SK-N-SH treated with all-trans-retinoic acid at 6 μM for 48 hours (cell line): ENCODE results near the gene F7.
"Not testable (repeated sequence)": the region's sequence is repeated elsewhere in the genome, so short reads cannot be mapped to it uniquely, and the experiment has no call there.

Experiments
- ATAC-seq: fragments of 200-7000 bp; cut with Tn5 transposase; 3 replicates; pipeline ENCODE4 v1.9.1; 2020; ENCODE audit warnings: mild to moderate bottlenecking, moderate library complexity
- ARNTL ChIP-seq: fragments of 450-650 bp; formaldehyde crosslinking; IDR thresholded peaks from 2 replicates; pipeline ENCODE4 v1.5.0; 2020; ENCODE audit warnings: low read depth, mild to moderate bottlenecking, moderate library complexity, borderline replicate concordance
- CSDC2 ChIP-seq: fragments of 250-450 bp; sonication (Bioruptor Pico); IDR thresholded peaks from 2 replicates; pipeline ENCODE4 v1.5.0; 2020; ENCODE audit warnings: mild to moderate bottlenecking, moderate library complexity
- ESRRG ChIP-seq: fragments of 250-450 bp; sonication (Bioruptor Pico); IDR thresholded peaks from 2 replicates; pipeline ENCODE4 v1.6.1; 2021; ENCODE audit warnings: mild to moderate bottlenecking
- GLIS3 ChIP-seq: fragments of 250-450 bp; sonication (Bioruptor Pico); IDR thresholded peaks from 2 replicates; pipeline ENCODE4 v1.5.0; 2020; ENCODE audit warnings: mild to moderate bottlenecking, moderate library complexity
- ISL1 ChIP-seq: fragments of 250-450 bp; sonication (Bioruptor Pico); IDR thresholded peaks from 2 replicates; pipeline ENCODE4 v2.1.2; 2022; ENCODE audit warnings: mild to moderate bottlenecking, moderate library complexity
- OSR1 ChIP-seq: fragments of 250-450 bp; sonication (Bioruptor Pico); IDR thresholded peaks from 2 replicates; pipeline ENCODE4 v1.8.0; 2022; ENCODE audit warnings: moderate library complexity, mild to moderate bottlenecking, inconsistent platforms
- PPARA ChIP-seq: fragments of 250-450 bp; sonication (Bioruptor Pico); IDR thresholded peaks from 2 replicates; pipeline ENCODE4 v1.5.0; 2020; ENCODE audit warnings: mild to moderate bottlenecking, borderline replicate concordance
- RARB ChIP-seq: fragments of 250-450 bp; sonication (Bioruptor Pico); IDR thresholded peaks from 2 replicates; pipeline ENCODE4 v1.8.0; 2021; ENCODE audit warnings: mild to moderate bottlenecking, moderate library complexity
- SNAI2 ChIP-seq: fragments of 250-450 bp; sonication (Bioruptor Pico); IDR thresholded peaks from 2 replicates; pipeline ENCODE4 v1.5.0; 2020; ENCODE audit warnings: mild to moderate bottlenecking, moderate library complexity
- TCF4 ChIP-seq: fragments of 250-450 bp; sonication (Bioruptor Pico); IDR thresholded peaks from 2 replicates; pipeline ENCODE4 v1.8.0; 2021; ENCODE audit warnings: mild to moderate bottlenecking, moderate library complexity, borderline replicate concordance
- TOX ChIP-seq: fragments of 250-450 bp; sonication (Bioruptor Pico); IDR thresholded peaks from 2 replicates; pipeline ENCODE4 v1.8.0; 2021; ENCODE audit warnings: mild to moderate bottlenecking, moderate library complexity, borderline replicate concordance
- ZC3H10 ChIP-seq: fragments of 250-450 bp; sonication (Bioruptor Pico); IDR thresholded peaks from 2 replicates; pipeline ENCODE4 v1.5.1; 2021; ENCODE audit warnings: mild to moderate bottlenecking, moderate library complexity
- ZFP3 ChIP-seq: fragments of 250-450 bp; sonication (Bioruptor Pico); IDR thresholded peaks from 2 replicates; pipeline ENCODE4 v1.5.0; 2020; ENCODE audit warnings: mild to moderate bottlenecking, moderate library complexity
- ZFP30 ChIP-seq: fragments of 450-650 bp; formaldehyde crosslinking; IDR thresholded peaks from 2 replicates; pipeline ENCODE4 v1.5.0; 2022; ENCODE audit warnings: mild to moderate bottlenecking, moderate library complexity
- ZNF70 ChIP-seq: fragments of 450-650 bp; formaldehyde crosslinking; IDR thresholded peaks from 2 replicates; pipeline ENCODE4 v1.5.0; 2020; ENCODE audit warnings: mild to moderate bottlenecking, moderate library complexity
- ZNF8 ChIP-seq: fragments of 450-650 bp; formaldehyde crosslinking; IDR thresholded peaks from 2 replicates; pipeline ENCODE4 v1.5.0; 2020; ENCODE audit warnings: mild to moderate bottlenecking, moderate library complexity
- TF ChIP-seq, protein P1 (sequence below): fragments of 250-450 bp; sonication (Bioruptor Pico); IDR thresholded peaks from 2 replicates; pipeline ENCODE4 v1.5.0; 2020; ENCODE audit warnings: mild to moderate bottlenecking, moderate library complexity
- TF ChIP-seq, protein P2 (sequence below): fragments of 250-450 bp; sonication (Bioruptor Pico); IDR thresholded peaks from 2 replicates; pipeline ENCODE4 v1.8.0; 2020; ENCODE audit warnings: mild to moderate bottlenecking, moderate library complexity, borderline replicate concordance
- TF ChIP-seq, protein P3 (sequence below): fragments of 250-450 bp; sonication (Bioruptor Pico); IDR thresholded peaks from 2 replicates; pipeline ENCODE4 v1.8.0; 2021; ENCODE audit warnings: low read depth, mild to moderate bottlenecking, moderate library complexity, borderline replicate concordance
- TF ChIP-seq, protein P4 (sequence below): fragments of 250-450 bp; sonication (Bioruptor Pico); IDR thresholded peaks from 2 replicates; pipeline ENCODE4 v1.5.1; 2020; ENCODE audit warnings: low read depth, mild to moderate bottlenecking, moderate library complexity

F7 gene

DNA sequence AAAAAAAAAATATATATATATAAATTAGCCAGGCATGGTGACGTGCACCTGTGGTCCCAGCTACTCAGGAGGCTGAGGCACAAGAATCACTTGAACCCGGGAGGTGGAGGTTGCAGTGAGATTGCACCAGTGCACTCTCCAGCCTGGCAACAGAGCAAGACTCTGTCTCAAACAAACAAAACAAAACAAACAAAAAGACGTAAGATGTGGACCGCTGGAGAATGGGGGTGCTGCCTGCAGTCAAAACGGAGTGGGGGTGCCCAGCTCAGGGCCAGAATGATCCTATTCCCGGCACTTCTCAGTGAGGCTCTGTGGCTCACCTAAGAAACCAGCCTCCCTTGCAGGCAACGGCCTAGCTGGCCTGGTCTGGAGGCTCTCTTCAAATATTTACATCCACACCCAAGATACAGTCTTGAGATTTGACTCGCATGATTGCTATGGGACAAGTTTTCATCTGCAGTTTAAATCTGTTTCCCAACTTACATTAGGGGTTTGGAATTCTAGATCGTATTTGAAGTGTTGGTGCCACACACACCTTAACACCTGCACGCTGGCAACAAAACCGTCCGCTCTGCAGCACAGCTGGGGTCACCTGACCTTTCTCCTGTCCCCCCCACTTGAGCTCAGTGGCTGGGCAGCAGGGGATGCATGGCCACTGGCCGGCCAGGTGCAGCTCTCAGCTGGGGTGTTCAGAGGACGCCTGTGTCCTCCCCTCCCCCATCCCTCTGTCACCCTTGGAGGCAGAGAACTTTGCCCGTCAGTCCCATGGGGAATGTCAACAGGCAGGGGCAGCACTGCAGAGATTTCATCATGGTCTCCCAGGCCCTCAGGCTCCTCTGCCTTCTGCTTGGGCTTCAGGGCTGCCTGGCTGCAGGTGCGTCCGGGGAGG is at the start of gene F7:
Gene F7, plus strand, starts transcription at position 760 of the 889 bp plus-strand sequence. Its CDS starts 51 bp downstream, at position 811.
- ATAC-seq, result peak; percentile 33; the same call in 2 of the 3 replicates
- TF ChIP-seq SNAI2 (CRISPR knock-in tag) (no peak), GLIS3 (CRISPR knock-in tag) (no peak), ZC3H10 (CRISPR knock-in tag) (no peak)

DNA sequence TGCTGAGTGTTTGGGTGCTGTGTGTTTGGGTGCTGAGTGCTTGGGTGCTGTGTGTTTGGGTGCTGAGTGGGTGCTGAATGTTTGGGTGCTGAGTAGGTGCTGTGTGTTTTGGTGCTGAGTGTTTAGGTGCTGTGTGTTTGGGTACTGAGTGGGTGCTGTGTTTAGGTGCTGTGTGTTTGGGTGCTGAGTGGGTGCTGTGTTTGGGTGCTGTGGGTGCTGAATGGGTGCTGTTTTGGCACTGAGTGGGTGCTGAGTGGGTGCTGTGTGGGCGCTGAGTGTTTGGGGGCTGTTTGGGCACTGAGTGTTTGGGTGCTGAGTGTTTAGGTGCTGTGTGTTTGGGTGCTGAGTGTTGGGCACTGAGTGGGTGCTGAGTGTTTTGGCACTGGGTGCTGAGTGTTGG is 48.5 kb upstream of the F7 start:
- no peak for ATAC-seq
- TF ChIP-seq ISL1, result no peak
- no peak for TF ChIP-seq ARNTL (CRISPR knock-in tag)
- TF ChIP-seq TCF4 (CRISPR knock-in tag), result no peak
- TF ChIP-seq OSR1 (CRISPR knock-in tag), result no peak
- no peak for TF ChIP-seq TOX (CRISPR knock-in tag)
- TF ChIP-seq ZC3H10 (CRISPR knock-in tag), result no peak
- TF ChIP-seq, protein P1, sequence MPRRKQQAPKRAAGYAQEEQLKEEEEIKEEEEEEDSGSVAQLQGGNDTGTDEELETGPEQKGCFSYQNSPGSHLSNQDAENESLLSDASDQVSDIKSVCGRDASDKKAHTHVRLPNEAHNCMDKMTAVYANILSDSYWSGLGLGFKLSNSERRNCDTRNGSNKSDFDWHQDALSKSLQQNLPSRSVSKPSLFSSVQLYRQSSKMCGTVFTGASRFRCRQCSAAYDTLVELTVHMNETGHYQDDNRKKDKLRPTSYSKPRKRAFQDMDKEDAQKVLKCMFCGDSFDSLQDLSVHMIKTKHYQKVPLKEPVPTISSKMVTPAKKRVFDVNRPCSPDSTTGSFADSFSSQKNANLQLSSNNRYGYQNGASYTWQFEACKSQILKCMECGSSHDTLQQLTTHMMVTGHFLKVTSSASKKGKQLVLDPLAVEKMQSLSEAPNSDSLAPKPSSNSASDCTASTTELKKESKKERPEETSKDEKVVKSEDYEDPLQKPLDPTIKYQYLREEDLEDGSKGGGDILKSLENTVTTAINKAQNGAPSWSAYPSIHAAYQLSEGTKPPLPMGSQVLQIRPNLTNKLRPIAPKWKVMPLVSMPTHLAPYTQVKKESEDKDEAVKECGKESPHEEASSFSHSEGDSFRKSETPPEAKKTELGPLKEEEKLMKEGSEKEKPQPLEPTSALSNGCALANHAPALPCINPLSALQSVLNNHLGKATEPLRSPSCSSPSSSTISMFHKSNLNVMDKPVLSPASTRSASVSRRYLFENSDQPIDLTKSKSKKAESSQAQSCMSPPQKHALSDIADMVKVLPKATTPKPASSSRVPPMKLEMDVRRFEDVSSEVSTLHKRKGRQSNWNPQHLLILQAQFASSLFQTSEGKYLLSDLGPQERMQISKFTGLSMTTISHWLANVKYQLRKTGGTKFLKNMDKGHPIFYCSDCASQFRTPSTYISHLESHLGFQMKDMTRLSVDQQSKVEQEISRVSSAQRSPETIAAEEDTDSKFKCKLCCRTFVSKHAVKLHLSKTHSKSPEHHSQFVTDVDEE, result no peak

DNA sequence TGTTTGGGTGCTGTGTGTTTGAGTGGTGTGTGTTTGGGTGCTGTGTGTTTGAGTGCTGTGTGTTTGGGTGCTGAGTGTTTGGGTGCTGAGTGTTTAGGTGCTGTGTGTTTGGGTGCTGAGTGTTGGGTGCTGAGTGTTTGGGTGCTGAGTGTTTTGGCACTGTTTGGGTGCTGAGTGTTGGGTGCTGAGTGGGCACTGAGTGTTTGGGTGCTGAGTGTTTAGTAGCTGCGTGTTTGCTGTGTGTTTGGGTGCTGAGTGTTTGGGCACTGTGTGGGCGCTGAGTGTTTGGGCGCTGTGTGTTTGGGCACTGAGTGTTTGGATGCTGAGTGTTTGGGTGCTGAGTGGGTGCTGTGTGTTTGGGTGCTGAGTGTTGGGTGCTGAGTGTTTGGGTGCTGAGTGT is 48.0 kb upstream of the F7 start:
- ATAC-seq, result not testable (repeated sequence)

DNA sequence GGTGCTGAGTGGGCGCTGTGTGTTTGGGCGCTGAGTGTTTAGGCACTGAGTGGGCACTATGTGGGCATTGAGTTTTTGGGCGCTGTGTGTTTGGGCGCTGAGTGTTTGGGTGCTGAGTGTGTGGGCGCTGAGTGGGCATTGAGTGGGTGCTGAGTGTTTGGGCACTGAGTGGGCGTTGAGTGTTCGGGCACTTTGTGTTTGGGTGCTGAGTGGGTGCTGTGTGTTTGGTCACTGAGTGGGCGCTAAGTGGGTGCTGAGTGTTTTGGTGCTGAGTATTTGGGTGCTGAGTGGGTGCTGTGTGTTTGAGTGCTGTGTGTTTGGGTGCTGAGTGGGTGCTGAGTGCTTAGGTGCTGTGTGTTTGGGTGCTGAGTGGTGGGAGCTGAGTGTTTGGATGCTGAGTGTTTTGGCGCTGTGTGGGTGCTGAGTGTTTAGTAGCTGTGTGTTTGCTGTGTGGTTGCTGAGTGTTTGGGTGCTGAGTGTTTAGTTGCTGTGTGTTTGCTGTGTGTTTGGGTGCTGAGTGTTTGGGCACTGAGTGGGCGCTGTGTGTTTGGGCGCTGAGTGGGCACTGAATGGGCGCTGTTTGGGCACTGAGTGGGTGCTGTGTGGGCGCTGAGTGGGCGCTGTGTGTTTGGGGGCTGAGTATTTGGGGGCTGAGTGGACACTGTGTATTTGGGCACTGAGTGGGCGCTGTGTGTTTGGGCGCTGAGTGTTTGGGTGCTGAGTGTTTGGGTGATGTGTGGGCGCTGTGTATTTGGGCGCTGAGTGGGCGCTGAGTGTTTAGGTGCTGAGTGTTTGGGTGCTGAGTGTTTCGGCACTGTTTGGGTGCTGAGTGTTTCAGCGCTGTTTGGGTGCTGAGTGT is 47.2 kb upstream of the F7 start:
- ATAC-seq, result no peak
- TF ChIP-seq ZFP30 (CRISPR knock-in tag) (no peak), PPARA (CRISPR knock-in tag) (no peak), SNAI2 (CRISPR knock-in tag) (no peak), RARB (CRISPR knock-in tag) (no peak), ZFP3 (CRISPR knock-in tag) (no peak), ZC3H10 (CRISPR knock-in tag) (no peak)
- TF ChIP-seq, protein P2, sequence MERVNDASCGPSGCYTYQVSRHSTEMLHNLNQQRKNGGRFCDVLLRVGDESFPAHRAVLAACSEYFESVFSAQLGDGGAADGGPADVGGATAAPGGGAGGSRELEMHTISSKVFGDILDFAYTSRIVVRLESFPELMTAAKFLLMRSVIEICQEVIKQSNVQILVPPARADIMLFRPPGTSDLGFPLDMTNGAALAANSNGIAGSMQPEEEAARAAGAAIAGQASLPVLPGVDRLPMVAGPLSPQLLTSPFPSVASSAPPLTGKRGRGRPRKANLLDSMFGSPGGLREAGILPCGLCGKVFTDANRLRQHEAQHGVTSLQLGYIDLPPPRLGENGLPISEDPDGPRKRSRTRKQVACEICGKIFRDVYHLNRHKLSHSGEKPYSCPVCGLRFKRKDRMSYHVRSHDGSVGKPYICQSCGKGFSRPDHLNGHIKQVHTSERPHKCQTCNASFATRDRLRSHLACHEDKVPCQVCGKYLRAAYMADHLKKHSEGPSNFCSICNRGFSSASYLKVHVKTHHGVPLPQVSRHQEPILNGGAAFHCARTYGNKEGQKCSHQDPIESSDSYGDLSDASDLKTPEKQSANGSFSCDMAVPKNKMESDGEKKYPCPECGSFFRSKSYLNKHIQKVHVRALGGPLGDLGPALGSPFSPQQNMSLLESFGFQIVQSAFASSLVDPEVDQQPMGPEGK (CRISPR knock-in tag), result no peak
- TF ChIP-seq, protein P3, sequence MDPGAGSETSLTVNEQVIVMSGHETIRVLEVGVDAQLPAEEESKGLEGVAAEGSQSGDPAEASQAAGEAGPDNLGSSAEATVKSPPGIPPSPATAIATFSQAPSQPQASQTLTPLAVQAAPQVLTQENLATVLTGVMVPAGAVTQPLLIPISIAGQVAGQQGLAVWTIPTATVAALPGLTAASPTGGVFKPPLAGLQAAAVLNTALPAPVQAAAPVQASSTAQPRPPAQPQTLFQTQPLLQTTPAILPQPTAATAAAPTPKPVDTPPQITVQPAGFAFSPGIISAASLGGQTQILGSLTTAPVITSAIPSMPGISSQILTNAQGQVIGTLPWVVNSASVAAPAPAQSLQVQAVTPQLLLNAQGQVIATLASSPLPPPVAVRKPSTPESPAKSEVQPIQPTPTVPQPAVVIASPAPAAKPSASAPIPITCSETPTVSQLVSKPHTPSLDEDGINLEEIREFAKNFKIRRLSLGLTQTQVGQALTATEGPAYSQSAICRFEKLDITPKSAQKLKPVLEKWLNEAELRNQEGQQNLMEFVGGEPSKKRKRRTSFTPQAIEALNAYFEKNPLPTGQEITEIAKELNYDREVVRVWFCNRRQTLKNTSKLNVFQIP (CRISPR knock-in tag), result no peak

DNA sequence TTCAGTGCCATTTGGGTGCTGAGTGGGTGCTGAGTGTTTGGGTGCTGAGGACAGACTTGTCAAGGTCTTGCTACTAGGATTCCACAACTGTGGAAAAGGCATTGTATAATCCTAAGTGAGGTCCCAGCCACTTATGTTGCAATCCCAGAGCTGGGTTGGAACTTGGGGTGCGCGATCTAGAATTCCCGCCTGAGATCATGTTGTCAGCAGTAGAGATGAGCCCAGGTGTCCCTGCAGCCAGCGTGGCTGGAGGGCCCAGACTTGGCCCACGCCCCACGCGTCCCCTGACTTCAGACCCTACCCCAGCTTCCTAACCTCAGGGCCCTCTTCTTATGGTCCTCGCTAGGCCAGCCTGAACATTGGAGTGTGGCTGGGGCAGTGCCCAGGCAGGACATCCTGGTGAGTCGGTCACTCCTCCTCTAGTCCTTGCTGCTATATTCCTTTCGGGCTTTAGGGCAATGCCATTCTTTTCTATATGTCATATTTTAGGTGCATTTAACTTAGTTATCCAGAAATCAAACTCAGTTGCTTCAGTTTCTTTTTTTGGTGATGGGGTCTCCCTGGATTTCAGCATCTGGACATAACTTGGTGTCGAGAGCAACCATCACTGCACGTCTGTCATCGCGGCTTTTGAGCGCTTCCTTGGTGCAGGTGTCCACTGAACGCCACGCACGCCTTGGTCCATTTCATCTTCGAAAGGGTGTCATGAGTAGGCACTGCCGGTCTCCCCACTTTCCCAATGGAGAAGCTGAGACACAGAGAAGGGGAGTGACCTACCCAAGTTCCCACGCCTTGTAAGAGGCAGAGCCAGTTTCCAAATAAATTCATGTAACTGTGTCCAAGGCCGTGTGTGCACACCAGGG is 46.4 kb upstream of the F7 start:
- ATAC-seq, result no peak; the same call in 2 of the 3 replicates
- TF ChIP-seq PPARA (CRISPR knock-in tag) (no peak), CSDC2 (CRISPR knock-in tag) (no peak), ISL1 (no peak), ZNF70 (CRISPR knock-in tag) (no peak), ZNF8 (CRISPR knock-in tag) (no peak), ESRRG (no peak), GLIS3 (CRISPR knock-in tag) (no peak)
- TF ChIP-seq, protein P4, sequence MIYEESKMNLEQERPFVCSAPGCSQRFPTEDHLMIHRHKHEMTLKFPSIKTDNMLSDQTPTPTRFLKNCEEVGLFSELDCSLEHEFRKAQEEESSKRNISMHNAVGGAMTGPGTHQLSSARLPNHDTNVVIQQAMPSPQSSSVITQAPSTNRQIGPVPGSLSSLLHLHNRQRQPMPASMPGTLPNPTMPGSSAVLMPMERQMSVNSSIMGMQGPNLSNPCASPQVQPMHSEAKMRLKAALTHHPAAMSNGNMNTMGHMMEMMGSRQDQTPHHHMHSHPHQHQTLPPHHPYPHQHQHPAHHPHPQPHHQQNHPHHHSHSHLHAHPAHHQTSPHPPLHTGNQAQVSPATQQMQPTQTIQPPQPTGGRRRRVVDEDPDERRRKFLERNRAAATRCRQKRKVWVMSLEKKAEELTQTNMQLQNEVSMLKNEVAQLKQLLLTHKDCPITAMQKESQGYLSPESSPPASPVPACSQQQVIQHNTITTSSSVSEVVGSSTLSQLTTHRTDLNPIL (CRISPR knock-in tag), result no peak
- TF ChIP-seq, protein P3 (CRISPR knock-in tag), result no peak
